Activated T-cell treated with anti-CD3 and anti-CD28 coated beads, Interleukin-2, amount 50 U/mL, for 72 hours (primary cell): ENCODE data around the gene CCR5. TPM values are rescaled to one million over a fixed set of nuclear protein-coding genes. Genes with fewer than 3 reads are reported as not detected.
A peak's percentile ranks its signal among the peaks of the same experiment; 100 is the strongest.
"Not testable (repeated sequence)": the region's sequence is repeated elsewhere in the genome, so short reads cannot be mapped to it uniquely, and the experiment has no call there.

Source experiments
- ATAC-seq, 2 donors: fragments of 150-1000 bp; cut with Tn5 transposase; replicated peaks in 1 of 2; 2 replicates each; pipeline ENCODE4 v1.10.0; 2021; ENCODE audit warnings: moderate library complexity in 2 of 2, mild to moderate bottlenecking in 1 of 2
- DNase-seq, 2 donors: peaks; one replicate each; pipeline ENCODE4 v3.0.0; 2021 to 2022; ENCODE audit warnings: mixed read lengths in 1 of 2
- H3K27ac Mint-ChIP-seq: one replicate; pipeline ENCODE4 v1.8.0; 2022; ENCODE audit warnings: mild to moderate bottlenecking, moderate library complexity, mixed read lengths
- H3K27me3 Mint-ChIP-seq: one replicate; pipeline ENCODE4 v1.8.0; 2022; ENCODE audit warnings: low read depth, mixed read lengths
- H3K36me3 Mint-ChIP-seq, 2 donors: one replicate each; pipeline ENCODE4 v1.8.0; 2022; ENCODE audit warnings: mixed read lengths in 2 of 2, mild to moderate bottlenecking in 1 of 2; ENCODE audit not compliant: insufficient read depth in 2 of 2
- H3K4me1 Mint-ChIP-seq: one replicate; pipeline ENCODE4 v1.8.0; 2022; ENCODE audit warnings: low read depth, mixed read lengths
- H3K4me3 Mint-ChIP-seq, 2 donors: one replicate each; pipeline ENCODE4 v1.8.0; 2022; ENCODE audit warnings: mild to moderate bottlenecking in 2 of 2, mixed read lengths in 2 of 2, moderate library complexity in 2 of 2
- H3K9me3 Mint-ChIP-seq, 2 donors: one replicate each; pipeline ENCODE4 v1.8.0; 2022; ENCODE audit warnings: mixed read lengths in 2 of 2
- total RNA-seq, 2 donors: library from RNA; stranded (reverse); gene quantifications; one replicate each; pipeline ENCODE4 v1.2.3, GENCODE V29; 2022

Gene CCR5
- total RNA-seq, 2 donors from 2014 or later: 0.29 to 1.4 TPM

DNA sequence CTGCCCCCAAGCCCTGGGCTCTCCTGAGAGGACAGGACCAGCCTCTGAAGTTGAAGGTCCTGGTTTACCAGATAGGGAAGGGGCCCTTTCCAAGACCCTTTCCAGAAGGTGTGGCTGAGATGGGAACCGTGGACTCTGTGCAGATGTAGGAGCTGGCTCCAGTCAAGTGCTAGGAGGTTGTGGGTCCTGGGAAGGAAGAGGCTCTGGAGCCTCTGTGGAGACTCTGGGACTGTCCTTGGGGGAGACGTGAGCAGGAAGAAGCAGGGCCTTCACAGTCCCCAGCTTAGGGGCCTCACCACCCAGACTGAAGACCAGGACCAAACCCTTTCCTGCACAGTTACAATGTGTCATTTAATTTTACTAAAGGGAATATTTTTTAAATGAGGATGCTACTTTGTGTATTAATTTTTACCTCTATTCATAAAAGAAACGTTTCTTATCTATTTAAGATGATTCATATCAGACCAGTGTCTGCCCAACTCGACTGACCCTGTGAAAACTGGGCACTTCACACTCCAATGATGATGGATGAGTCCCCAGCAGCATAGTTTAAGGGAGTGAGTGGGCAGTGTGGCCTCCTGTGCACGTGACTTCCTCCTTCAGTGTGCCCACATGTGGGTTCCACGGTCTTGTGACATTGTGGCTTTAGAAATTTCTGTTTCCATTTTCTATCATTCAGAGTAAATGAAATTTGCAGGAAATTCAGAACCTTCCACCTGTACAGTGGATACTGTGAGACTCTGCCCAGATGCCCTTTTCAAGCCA lies 25.2 kb downstream of the CCR5 start:
- Mint-ChIP-seq H3K9me3 (no peaks in the 10 kb centered on the region), H3K27ac (no peak overlapping the region)

DNA sequence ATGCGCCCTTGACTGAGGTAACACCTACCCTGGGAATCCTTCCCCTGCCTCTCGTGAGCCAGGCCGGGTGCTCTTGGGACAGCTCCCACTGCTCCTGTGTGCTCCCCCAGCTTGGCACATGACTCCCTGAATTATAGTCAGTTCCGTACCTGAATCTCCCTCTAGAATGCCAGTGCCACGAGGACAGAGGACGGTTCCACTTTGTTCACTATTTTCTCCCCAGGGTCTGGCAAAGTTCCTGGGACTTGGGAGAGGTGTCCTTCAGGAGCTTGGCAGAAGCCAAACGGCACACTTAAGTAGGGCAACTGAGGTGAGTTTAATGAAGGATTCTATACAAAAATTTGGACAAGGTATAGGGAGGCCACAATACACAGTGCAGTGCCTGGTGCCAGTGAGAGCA lies 26.4 kb downstream of the CCR5 start:
- Mint-ChIP-seq H3K9me3 (no peaks in the 10 kb centered on the region), H3K4me3 (no peak overlapping the region), H3K27me3 (peaks cover 10% of the 10 kb centered on the region), H3K27ac (no peak overlapping the region), H3K4me1 (peaks cover 10% of the 10 kb centered on the region), H3K36me3 (no peaks in the 10 kb centered on the region)
- no peak for ATAC-seq
- no peak for DNase-seq

More for the DNA sequence above, 25.2 kb downstream of the CCR5 start:
- ATAC-seq (peak; percentile 20 to 55), DNase-seq (no peak)
- Mint-ChIP-seq H3K4me3 (no peak overlapping the region), H3K27me3 (peaks cover 10% of the 10 kb centered on the region), H3K4me1 (peaks cover 10% of the 10 kb centered on the region), H3K36me3 (no peaks in the 10 kb centered on the region)

DNA sequence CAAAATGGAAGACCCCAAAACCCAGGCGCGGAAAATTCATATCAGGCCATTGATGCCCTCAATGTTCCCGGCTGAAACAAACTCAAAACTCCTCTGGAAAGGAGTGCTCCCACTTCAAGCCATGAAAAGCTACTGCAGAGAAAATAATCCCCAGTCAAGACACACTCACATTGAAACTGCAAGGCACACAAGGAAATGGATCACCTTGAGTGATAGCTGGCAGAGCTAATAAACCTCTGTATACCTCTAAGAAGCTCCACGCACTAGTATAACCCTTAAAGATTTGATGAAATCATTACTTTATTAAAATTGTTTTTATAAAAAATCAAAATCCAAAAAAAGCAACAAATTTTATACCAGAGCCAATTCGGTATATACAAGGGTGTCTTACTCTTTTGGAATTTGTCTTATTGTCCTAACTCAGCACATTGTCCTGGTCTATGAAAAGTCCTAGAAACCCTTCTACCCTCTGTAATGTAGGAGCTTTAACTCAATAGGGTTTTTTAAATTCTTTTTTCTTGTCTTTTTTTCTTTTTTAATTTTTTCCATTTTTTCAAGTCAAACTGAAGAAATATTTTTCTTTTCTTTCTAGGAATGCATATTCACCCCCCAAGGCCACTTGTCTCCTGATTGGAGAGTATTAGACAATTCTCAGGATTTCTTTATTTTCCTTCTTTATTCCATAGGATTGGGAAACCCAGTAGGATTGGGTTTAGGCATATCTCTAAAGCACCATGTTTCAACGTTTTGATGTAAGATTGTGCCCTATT lies 27.6 kb downstream of the CCR5 start:
- no peaks in the 10 kb centered on the region for H3K36me3 Mint-ChIP-seq
- H3K27ac Mint-ChIP-seq: no peak overlapping the region
- no peaks in the 10 kb centered on the region for H3K27me3 Mint-ChIP-seq
- DNase-seq (no peak), ATAC-seq (no peak)
- H3K4me3 Mint-ChIP-seq: no peak overlapping the region
- H3K4me1 Mint-ChIP-seq: peaks cover 10% of the 10 kb centered on the region
- no peaks in the 10 kb centered on the region for H3K9me3 Mint-ChIP-seq

DNA sequence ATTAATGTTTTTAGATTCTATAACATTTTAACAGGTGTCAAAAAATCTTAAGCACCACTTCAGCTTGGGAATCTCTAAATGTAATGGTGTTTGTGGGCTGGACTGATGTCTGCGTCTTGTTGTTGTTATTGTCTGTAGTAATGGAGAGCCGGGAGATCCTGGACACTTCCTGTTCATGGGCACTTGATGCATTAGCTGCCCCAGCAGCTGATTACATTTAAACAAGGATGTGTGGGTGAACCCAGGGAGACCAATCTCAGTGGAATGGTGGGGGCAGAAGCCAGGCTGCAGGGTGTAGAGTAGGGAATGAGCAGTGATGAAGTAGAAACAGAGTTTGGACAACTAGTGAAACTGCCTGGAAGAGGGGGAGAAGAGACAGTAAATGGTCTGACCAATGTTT lies 28.4 kb downstream of the CCR5 start:
- no peak overlapping the region for H3K4me3 Mint-ChIP-seq
- no peaks in the 10 kb centered on the region for H3K36me3 Mint-ChIP-seq
- no peaks in the 10 kb centered on the region for H3K9me3 Mint-ChIP-seq
- H3K27ac Mint-ChIP-seq: no peak overlapping the region
- H3K27me3 Mint-ChIP-seq: no peaks in the 10 kb centered on the region
- no peak for DNase-seq
- peaks cover 10% of the 10 kb centered on the region for H3K4me1 Mint-ChIP-seq
- no peak for ATAC-seq

DNA sequence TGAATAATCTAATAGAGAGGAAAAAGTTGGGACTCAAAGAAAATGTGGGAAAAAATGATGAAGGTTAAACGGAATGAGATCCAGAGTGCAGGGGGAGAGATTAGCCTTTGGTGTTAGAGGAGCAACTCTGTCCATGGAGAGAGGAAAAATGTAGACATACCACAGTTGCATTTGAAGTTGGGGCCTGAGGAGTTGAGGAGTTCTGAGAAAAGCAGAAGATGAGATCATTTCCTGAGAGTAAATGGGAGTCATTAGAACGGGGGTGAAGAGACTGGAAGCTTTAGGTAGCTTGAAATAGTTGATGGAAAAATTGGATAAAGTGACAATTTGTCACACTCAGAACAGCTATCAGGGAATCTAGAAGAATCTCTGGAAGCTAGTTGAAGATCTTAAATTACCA lies 28.8 kb downstream of the CCR5 start:
- H3K27me3 Mint-ChIP-seq: no peaks in the 10 kb centered on the region
- H3K36me3 Mint-ChIP-seq: no peaks in the 10 kb centered on the region
- ATAC-seq (no peak), DNase-seq (no peak)
- H3K4me1 Mint-ChIP-seq: peaks cover 10% of the 10 kb centered on the region
- H3K9me3 Mint-ChIP-seq: no peaks in the 10 kb centered on the region
- H3K27ac Mint-ChIP-seq: no peak overlapping the region
- H3K4me3 Mint-ChIP-seq: no peak overlapping the region

DNA sequence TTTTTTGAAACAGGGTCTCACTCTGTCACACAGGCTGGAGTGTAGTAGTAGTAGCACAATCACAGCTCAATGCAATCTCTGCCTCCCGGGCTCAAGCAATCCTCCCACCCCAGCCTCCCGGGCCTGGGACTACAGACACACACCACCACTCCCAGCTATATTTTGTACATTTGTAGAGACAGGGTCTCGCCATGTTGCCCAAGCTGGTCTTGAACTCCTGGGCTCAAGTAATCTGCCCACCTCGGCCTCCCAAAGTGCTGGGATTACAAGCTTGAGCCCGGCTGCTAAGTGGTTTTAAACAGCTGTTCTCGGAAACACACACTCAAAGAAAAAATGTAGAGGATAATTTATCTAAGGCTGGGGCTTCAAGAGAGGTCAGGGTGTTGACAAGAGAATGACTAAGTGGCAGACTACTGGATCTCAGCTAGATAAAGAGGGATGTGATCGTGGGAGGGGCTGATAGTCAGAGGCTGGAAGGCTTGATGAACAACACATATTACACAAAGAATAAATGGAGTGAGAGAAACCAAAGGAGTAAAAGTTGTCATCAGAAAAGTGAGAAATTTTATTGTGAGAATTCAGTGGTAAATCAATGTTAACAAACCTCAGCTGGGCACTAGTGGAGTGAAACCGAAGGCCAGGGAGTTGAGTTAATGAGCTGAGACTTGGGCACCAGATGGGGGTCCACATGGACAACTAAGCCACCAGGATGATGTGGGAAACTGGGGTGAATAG lies 29.4 kb downstream of the CCR5 start:
- H3K27me3 Mint-ChIP-seq: no peaks in the 10 kb centered on the region
- H3K9me3 Mint-ChIP-seq: no peaks in the 10 kb centered on the region
- DNase-seq (no peak), ATAC-seq (no peak)
- no peak overlapping the region for H3K27ac Mint-ChIP-seq
- H3K36me3 Mint-ChIP-seq: no peaks in the 10 kb centered on the region
- peaks cover 10% of the 10 kb centered on the region for H3K4me1 Mint-ChIP-seq
- H3K4me3 Mint-ChIP-seq: no peak overlapping the region

DNA sequence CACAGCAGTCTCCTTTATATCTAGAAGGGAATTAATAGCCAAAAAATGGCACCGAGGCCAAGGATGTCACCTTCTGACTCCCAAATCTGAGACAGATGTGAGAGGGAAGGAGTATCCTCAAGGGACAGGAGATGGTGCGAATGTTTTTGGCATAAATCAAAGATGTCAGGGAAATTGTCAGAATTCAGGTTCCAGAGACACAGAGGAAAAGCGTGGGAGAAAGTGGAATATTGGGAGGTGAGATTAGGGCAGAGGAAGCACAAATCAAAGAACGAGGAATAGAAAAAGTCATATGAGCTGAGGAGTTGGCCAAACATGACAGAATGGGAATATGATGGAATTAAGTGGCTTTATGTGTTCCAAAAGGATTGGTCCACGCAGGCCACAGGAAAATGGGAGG lies 30.1 kb downstream of the CCR5 start:
- Mint-ChIP-seq H3K4me3 (no peak overlapping the region), H3K4me1 (peaks cover 10% of the 10 kb centered on the region), H3K9me3 (no peaks in the 10 kb centered on the region), H3K27me3 (no peaks in the 10 kb centered on the region), H3K36me3 (no peaks in the 10 kb centered on the region), H3K27ac (no peak overlapping the region)
- ATAC-seq (no peak), DNase-seq (no peak)

DNA sequence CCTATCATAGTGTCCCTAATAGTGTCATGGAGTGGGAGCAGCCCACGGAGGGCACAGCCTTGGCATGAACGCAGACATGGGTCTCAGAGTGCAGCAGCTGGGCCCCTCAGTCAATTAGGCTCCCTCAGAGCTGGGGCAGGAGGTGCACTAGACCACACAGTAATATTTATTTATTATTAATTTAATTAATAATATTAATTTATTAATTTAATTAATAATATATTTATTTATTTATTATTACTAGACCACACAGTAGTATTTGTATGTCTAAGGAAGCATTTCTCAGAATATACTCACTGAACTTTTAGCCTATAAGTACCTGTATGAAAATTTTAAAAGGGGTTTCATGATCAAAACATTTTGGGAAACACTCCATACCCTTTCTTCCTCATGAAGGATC lies 30.8 kb downstream of the CCR5 start:
- ATAC-seq: no peak
- DNase-seq: no peak
- Mint-ChIP-seq H3K4me1 (peaks cover 8% of the 10 kb centered on the region), H3K4me3 (no peak overlapping the region), H3K27ac (no peak overlapping the region), H3K27me3 (no peaks in the 10 kb centered on the region), H3K36me3 (no peaks in the 10 kb centered on the region), H3K9me3 (no peaks in the 10 kb centered on the region)

DNA sequence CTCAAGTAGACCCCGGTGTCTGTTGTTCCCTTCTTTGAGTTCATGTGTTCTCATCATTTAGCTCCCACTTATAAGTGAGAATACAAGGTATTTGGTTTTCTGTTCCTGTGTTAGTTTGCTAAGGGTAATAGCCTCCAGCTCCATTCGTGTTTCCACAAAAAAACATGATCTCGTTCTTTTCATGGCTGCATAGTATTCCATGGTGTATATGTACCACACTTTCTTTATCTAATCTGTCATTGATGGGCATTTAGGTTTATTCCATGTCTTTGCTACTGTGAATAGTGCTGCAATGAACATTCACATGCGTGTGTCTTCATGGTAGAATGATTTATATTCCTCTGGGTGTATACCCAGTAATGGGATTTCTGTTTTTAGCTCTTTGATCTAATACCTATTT lies 32.2 kb downstream of the CCR5 start:
- H3K4me3 Mint-ChIP-seq, ATAC-seq, H3K27me3 Mint-ChIP-seq, H3K27ac Mint-ChIP-seq, H3K9me3 Mint-ChIP-seq, DNase-seq, H3K36me3 Mint-ChIP-seq: not testable (repeated sequence)
- H3K4me1 Mint-ChIP-seq: peaks cover 18% of the 10 kb centered on the region

DNA sequence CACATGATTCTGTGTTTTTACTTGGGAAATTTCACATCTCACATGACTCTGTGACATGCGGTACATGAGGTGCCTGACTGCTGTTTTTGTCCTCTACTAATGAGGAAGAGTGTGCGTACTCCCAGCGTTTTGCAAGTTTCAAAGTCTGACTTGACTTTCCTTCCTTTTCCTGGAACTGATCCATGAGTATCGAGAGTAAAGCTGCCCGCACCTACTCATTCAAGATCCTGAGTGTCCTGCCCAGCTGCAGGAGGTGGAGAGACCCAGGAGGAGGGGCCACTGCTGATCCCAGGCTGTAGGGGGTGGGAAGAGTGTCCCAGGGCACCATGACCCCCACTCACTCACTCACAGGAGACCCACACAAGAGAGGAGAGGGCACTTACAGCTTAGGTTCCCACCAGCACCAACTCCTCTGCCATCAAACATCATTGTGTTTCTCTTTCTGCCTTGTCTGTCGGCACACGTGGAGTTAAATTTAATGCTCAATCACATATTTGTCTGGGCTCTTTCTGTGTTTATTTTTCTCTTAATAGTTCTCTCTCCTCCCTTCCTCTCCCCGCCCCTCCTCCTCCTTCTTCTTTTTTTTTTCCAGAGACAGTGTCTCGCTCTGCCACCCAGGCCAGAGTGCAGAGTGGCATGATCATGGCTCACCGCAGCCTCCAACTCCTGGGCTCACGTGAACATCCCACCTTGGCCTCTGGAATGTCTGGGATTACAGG lies 34.7 kb downstream of the CCR5 start:
- Mint-ChIP-seq H3K9me3 (no peaks in the 10 kb centered on the region), H3K27ac (no peak overlapping the region)

DNA sequence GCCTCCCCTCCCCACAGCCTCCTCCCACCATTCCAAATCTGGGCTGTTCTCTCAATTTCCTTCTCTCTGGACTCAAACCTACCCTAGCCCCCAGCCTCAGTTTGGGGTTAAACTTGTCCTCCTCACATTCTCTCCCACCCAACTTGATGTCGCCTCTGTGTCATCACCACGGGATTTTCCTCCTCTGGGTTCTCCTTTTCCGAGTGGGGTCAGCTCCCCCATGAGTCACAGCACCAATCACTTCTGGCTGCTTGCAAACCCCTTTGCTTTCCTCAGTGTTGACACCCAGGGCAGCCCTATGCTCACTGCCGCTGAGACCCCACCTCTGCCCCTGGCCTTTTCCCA lies 35.7 kb downstream of the CCR5 start:
- ATAC-seq (no peak), DNase-seq (no peak)
- Mint-ChIP-seq H3K36me3 (no peaks in the 10 kb centered on the region), H3K27me3 (peaks cover 8% of the 10 kb centered on the region), H3K4me3 (peak overlapping the region; percentile 83 to 88), H3K4me1 (peaks cover 41% of the 10 kb centered on the region), H3K27ac (peak overlapping the region; percentile 90), H3K9me3 (no peaks in the 10 kb centered on the region)

More for the DNA sequence above, 34.7 kb downstream of the CCR5 start:
- H3K27me3 Mint-ChIP-seq: peaks cover under 1% of the 10 kb centered on the region
- DNase-seq: no peak
- H3K4me1 Mint-ChIP-seq: peaks cover 41% of the 10 kb centered on the region
- no peaks in the 10 kb centered on the region for H3K36me3 Mint-ChIP-seq
- no peak for ATAC-seq
- no peak overlapping the region for H3K4me3 Mint-ChIP-seq

DNA sequence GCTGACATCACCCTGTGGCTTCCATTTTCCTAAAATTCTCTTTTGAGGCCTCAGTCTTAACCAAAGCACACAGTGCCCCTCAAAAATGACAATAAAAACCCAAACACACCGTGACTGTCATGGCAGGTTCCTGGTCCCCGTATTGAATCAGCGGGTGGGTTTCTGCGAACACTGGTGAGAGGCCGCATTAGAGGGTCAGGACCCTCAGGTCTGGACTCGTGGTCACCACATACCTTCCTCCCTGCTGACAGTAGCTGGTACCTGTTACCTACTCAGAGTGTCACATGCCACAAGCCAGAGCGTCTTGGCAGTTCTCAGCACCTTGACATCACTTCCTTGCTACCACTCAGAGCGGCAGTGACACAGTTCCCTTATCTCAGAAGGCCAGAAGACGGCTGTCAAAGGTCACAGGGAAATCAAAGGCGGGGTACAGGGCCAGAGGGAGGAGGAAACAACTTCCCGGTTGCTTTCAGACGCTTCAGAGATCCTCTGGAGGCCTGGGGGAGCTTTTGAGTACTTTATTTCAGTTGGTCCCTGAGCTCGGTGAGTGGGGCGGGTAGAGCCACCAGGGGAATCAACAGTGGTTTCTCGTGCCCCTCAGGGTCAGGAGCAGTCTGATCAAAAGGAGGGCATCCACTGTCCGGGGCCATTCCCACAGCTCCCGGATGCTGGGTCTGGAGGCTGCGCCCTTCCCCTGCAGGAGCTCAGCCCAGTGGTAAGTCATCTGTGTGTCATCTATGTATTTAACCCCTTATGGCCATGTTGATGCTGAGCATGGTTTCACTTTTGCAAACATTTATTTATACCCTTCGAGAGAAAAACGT lies 36.3 kb downstream of the CCR5 start, which contains the start of the genes CCR5AS and CCRL2:
Gene CCR5AS, minus strand, starts transcription at position 279 of the 824 bp plus-strand sequence.
Gene CCRL2, plus strand, starts transcription at position 472 of the 824 bp plus-strand sequence. CDS start 821 bp downstream, outside the sequence.
- Mint-ChIP-seq H3K4me3 (peak within 1 kb of the TSS; percentile 83 to 88), H3K9me3 (no peaks in the 10 kb centered on the region), H3K27me3 (peaks cover 8% of the 10 kb centered on the region), H3K27ac (peak within 1 kb of the TSS; percentile 90), H3K36me3 (no peaks in the 10 kb centered on the region), H3K4me1 (peaks cover 41% of the 10 kb centered on the region)
- ATAC-seq (peak; percentile 91 to 94), DNase-seq (peak; percentile 36 to 47)
